Suprapubic skin (tissue), 4 donors: Measurements from ENCODE around the gene ZDHHC12. TPM values are rescaled to one million over a fixed set of nuclear protein-coding genes. Genes with fewer than 3 reads are reported as not detected.

Experiments used
- DNase-seq, 2 donors: peaks; one replicate each; pipeline ENCODE4 v3.0.0-alpha.2; 2019; ENCODE audit warnings: low spot score in 2 of 2
- H3K27ac ChIP-seq: fragments of 200-600 bp; sonication (generic); one replicate; pipeline ENCODE4 v1.5.1; 2019
- H3K27me3 ChIP-seq: fragments of 200-600 bp; sonication (generic); one replicate; pipeline ENCODE4 v1.5.1; 2019
- H3K36me3 ChIP-seq: fragments of 200-600 bp; sonication (generic); one replicate; pipeline ENCODE4 v1.5.1; 2019
- H3K4me1 ChIP-seq: fragments of 200-600 bp; sonication (generic); one replicate; pipeline ENCODE4 v1.5.1; 2019
- H3K4me3 ChIP-seq: fragments of 200-600 bp; sonication (generic); one replicate; pipeline ENCODE4 v1.5.1; 2019; ENCODE audit warnings: mild to moderate bottlenecking
- H3K9me3 ChIP-seq: fragments of 200-600 bp; sonication (generic); one replicate; pipeline ENCODE4 v1.5.1; 2019
- EP300 ChIP-seq: sonication (generic); formaldehyde crosslinking; IDR thresholded peaks from one replicate; pipeline ENCODE4 v1.6.1; 2017; ENCODE audit warnings: antibody characterized with exemption
- POLR2A ChIP-seq, 2 donors: fragments of 450-650 bp; IDR thresholded peaks; one replicate each; pipeline ENCODE4 v1.6.1; 2017; ENCODE audit warnings: antibody characterized with exemption in 2 of 2, mild to moderate bottlenecking in 2 of 2, moderate library complexity in 2 of 2
- POLR2AphosphoS5 ChIP-seq, 3 donors: sonication (generic); formaldehyde crosslinking; IDR thresholded peaks; one replicate each; pipeline ENCODE4 v1.6.1; 2017; ENCODE audit warnings: antibody characterized with exemption in 3 of 3
- WGBS: methylation state at CpG from one replicate; pipeline ENCODE4 v1.1.5; 2018; 5-methylcytosine and 5-hydroxymethylcytosine counted together
- total RNA-seq, 4 donors: library from RNA; depleted of rRNA; stranded (reverse); fragments of >200 nt; gene quantifications; one replicate each; pipeline ENCODE4 v1.1.0, GENCODE V29; 2016
- TF ChIP-seq, protein P1 (sequence below), 2 donors: fragments of 200-600 bp in 1 of 2; fragments of 450-650 bp in 1 of 2; sonication (generic) in 1 of 2; IDR thresholded peaks; one replicate each; pipeline ENCODE4 v1.5.1; 2016 to 2019; ENCODE audit warnings: antibody characterized with exemption in 2 of 2, mild to moderate bottlenecking in 1 of 2, moderate library complexity in 1 of 2

Gene ZDHHC12
- total RNA-seq, 4 donors from 2014 or later = 31.5 to 90.5 (median 75.0) TPM

DNA sequence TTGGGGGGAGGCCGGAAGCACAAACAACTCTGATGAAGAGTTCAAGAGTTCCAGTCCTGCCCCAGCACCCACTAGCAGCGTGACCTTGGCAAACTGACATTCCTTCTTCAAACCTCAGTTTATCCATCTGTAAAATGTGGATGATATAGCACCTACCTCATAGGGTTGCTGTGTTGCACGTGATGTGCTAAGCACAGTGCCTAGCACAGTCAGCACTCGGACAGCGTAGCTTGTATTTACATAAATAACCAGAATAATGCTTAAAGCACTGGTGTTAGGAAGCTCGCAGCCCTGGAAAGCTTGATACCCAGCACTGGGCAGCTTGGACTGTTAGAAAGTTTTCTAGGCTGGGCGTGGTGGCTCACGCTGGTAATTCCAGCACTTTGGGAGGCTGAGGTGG lies 16.5 kb downstream of the ZDHHC12 start:
- TF ChIP-seq, protein P1, sequence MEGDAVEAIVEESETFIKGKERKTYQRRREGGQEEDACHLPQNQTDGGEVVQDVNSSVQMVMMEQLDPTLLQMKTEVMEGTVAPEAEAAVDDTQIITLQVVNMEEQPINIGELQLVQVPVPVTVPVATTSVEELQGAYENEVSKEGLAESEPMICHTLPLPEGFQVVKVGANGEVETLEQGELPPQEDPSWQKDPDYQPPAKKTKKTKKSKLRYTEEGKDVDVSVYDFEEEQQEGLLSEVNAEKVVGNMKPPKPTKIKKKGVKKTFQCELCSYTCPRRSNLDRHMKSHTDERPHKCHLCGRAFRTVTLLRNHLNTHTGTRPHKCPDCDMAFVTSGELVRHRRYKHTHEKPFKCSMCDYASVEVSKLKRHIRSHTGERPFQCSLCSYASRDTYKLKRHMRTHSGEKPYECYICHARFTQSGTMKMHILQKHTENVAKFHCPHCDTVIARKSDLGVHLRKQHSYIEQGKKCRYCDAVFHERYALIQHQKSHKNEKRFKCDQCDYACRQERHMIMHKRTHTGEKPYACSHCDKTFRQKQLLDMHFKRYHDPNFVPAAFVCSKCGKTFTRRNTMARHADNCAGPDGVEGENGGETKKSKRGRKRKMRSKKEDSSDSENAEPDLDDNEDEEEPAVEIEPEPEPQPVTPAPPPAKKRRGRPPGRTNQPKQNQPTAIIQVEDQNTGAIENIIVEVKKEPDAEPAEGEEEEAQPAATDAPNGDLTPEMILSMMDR (IDR thresholded peaks at IDR 0.05) = no peak
- TF ChIP-seq POLR2AphosphoS5 (IDR thresholded peaks at IDR 0.05) (no peak), EP300 (no peak)
- 95% methylated on average over 8 of the region's 8 CpGs for WGBS

DNA sequence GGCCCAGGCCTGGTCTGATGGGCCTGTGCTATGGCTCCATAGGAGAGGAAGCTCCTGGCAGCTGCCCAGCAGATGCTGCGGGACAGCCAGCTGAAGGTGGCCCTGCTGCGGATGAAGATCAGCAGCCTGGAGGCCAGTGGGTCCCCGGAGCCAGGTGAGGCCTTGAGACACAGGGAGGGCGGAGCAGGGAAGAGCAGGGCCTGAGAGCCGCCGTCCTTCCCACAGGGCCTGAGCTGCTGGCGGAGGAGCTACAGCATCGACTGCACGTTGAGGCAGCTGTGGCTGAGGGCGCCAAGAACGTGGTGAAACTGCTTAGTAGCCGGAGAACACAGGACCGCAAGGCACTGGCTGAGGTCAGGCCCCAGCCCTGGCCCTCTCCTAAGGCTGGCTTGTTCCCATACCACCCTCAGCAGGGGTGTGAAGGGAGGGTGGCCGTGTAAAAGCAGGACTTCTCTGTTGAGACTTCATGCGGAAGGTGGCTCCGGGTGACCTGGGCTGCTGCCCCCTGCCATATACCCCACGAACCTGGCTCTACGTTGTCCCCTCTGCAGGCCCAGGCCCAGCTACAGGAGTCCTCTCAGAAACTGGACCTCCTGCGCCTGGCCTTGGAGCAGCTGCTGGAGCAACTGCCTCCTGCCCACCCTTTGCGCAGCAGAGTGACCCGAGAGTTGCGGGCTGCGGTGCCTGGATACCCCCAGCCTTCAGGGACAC lies 17.1 kb downstream of the ZDHHC12 start:
- Histone ChIP-seq H3K36me3 (no peaks in the 10 kb centered on the region), H3K4me1 (peaks cover 16% of the 10 kb centered on the region), H3K4me3 (no peak overlapping the region), H3K27ac (no peak overlapping the region), H3K27me3 (no peaks in the 10 kb centered on the region), H3K9me3 (no peaks in the 10 kb centered on the region)
- peak; percentile 58 to 72 for DNase-seq
- TF ChIP-seq POLR2AphosphoS5 (IDR thresholded peaks at IDR 0.05) (no peak), EP300 (no peak), POLR2A (IDR thresholded peaks at IDR 0.05) (no peak)
- TF ChIP-seq, protein P1 (IDR thresholded peaks at IDR 0.05) = no peak
- WGBS = 83% methylated on average over 19 of the region's 23 CpGs

More for the DNA sequence above, 16.5 kb downstream of the ZDHHC12 start:
- Histone ChIP-seq H3K9me3 (no peaks in the 10 kb centered on the region), H3K27ac (no peak overlapping the region), H3K4me1 (peaks cover 11% of the 10 kb centered on the region), H3K4me3 (no peak overlapping the region), H3K27me3 (no peaks in the 10 kb centered on the region), H3K36me3 (no peaks in the 10 kb centered on the region)
- no peak for DNase-seq

DNA sequence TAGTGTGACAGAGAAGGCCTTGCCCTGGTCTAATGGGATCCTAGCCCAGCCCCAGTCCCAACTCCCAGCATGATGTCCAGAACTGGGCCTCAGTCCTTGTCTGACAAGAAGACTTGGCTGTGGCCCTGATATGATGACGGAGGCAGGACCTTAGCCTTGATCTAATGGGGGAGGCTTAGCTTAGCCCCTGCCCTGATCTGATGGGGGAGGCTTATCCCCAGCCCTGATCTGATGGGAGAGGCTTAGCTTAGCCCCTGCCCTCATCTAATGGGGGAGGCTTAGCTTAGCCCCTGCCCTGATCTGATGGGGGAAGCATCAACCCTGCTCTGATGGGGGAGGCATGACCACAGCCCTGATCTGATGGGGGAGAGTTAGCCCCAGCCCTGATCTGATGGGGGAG lies 17.9 kb downstream of the ZDHHC12 start:
- Histone ChIP-seq H3K4me3 (no peak overlapping the region), H3K27ac (no peak overlapping the region), H3K4me1 (peaks cover 16% of the 10 kb centered on the region), H3K27me3 (no peaks in the 10 kb centered on the region), H3K9me3 (no peaks in the 10 kb centered on the region), H3K36me3 (no peaks in the 10 kb centered on the region)
- WGBS = no CpG with 5 or more reads among the region's 1 CpG
- TF ChIP-seq POLR2AphosphoS5 (IDR thresholded peaks at IDR 0.05) (no peak), EP300 (no peak), POLR2A (IDR thresholded peaks at IDR 0.05) (no peak)
- TF ChIP-seq, protein P1 (IDR thresholded peaks at IDR 0.05) = no peak
- DNase-seq = peak in 1 of 2 donors; percentile 59

DNA sequence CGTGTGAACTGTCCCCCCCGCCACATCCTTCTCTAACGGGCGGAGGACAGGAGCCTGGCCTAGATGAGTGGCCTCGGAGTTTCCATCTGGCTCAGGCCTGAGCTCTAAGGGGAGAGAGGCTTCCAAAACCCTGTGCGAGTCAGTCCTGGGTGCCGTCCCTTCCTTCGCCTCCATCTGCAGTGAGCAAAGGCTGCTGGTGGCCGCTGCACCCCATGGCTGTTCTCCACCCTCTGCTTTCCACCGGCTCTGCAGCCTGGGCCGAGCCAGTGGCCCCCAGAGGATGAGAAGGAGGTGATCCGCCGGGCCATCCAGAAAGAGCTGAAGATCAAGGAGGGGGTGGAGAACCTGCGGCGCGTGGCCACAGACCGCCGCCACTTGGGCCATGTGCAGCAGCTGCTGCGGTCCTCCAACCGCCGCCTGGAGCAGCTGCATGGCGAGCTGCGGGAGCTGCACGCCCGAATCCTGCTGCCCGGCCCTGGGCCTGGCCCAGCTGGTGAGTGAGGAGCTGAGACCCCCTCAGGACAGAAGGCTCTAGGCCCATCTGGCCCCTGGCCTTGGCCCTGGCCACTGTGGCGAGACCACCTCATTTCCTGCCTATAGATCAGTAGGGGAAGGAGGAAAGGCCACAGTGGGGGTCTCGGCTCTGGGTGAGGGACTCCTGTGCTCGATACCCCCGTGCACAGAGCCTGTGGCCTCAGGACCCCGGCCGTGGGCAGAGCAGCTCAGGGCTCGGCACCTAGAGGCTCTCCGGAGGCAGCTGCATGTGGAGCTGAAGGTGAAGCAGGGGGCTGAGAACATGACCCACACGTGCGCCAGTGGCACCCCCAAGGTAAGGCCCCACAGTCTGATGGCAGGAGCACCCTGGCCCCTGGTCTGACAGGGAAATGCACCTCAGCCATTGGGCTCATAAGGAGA lies 18.6 kb downstream of the ZDHHC12 start:
- no peaks in the 10 kb centered on the region for H3K9me3 ChIP-seq
- DNase-seq = peak in 1 of 2 donors; percentile 61
- H3K27ac ChIP-seq = no peak overlapping the region

More for the DNA sequence above, 18.6 kb downstream of the ZDHHC12 start:
- H3K27me3 ChIP-seq = no peaks in the 10 kb centered on the region
- H3K36me3 ChIP-seq = no peaks in the 10 kb centered on the region
- H3K4me1 ChIP-seq = peaks cover 16% of the 10 kb centered on the region
- 80% methylated on average over 19 of the region's 36 CpGs for WGBS
- no peak overlapping the region for H3K4me3 ChIP-seq
- TF ChIP-seq EP300 = no peak
- TF ChIP-seq, protein P1 (IDR thresholded peaks at IDR 0.05) = no peak
- TF ChIP-seq POLR2A (IDR thresholded peaks at IDR 0.05) = no peak
- TF ChIP-seq POLR2AphosphoS5 (IDR thresholded peaks at IDR 0.05) = no peak
